HFF-Myc (cell line): Measurements from ENCODE around the gene ROMO1.
"Not testable (repeated sequence)": the region's sequence is repeated elsewhere in the genome, so short reads cannot be mapped to it uniquely, and the experiment has no call there.

Source experiments
- DNase-seq: peaks from one replicate; pipeline ENCODE4 v3.0.0-alpha.2; 2011; ENCODE audit warnings: low read depth; ENCODE audit errors: extremely low read depth
- H3K4me3 ChIP-seq: replicated peaks from 2 replicates; pipeline ENCODE4 v1.5.1; 2011; ENCODE audit warnings: low read depth, mild to moderate bottlenecking, control low read depth, low read length
- TF ChIP-seq, protein P1 (sequence below): IDR thresholded peaks from 2 replicates; pipeline ENCODE4 v1.5.1; 2012; ENCODE audit warnings: mild to moderate bottlenecking, low read depth, low read length, control low read depth; ENCODE audit errors: missing control alignments

ROMO1 gene

DNA sequence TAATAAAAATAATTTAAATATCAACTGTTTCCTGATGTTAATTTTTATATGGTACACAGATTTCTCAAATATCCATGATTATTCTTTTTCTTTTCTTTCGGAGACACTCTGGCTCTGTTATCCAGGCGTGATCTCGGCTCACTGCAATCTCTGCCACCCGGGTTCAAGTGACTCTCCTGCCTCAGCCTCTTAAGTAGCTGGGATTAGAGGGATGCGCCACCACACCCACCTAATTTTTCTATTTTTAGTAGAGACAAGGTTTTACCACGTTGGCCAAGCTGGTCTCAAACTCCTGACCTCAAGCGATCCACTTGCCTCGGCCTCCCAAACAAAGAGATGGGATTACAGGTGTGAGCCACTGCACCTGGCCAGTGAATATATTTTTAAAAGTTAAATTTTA is 20.5 kb downstream of the ROMO1 start:
- no peak for DNase-seq
- TF ChIP-seq, protein P1, sequence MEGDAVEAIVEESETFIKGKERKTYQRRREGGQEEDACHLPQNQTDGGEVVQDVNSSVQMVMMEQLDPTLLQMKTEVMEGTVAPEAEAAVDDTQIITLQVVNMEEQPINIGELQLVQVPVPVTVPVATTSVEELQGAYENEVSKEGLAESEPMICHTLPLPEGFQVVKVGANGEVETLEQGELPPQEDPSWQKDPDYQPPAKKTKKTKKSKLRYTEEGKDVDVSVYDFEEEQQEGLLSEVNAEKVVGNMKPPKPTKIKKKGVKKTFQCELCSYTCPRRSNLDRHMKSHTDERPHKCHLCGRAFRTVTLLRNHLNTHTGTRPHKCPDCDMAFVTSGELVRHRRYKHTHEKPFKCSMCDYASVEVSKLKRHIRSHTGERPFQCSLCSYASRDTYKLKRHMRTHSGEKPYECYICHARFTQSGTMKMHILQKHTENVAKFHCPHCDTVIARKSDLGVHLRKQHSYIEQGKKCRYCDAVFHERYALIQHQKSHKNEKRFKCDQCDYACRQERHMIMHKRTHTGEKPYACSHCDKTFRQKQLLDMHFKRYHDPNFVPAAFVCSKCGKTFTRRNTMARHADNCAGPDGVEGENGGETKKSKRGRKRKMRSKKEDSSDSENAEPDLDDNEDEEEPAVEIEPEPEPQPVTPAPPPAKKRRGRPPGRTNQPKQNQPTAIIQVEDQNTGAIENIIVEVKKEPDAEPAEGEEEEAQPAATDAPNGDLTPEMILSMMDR: no peak
- H3K4me3 ChIP-seq: no peak overlapping the region

- H3K4me3 ChIP-seq: no peak overlapping the region
- TF ChIP-seq, protein P1: no peak
- no peak for DNase-seq
Measured at GRCh38 chr20:35720165-35721123, 21.2 kb downstream of the ROMO1 start.

GRCh38 chr20:35721219-35721618 is 22.0 kb downstream of the ROMO1 start:
- TF ChIP-seq, protein P1: no peak
- no peak overlapping the region for H3K4me3 ChIP-seq
- DNase-seq: no peak

- TF ChIP-seq, protein P1: no peak
Measured at GRCh38 chr20:35721621-35722020, 22.4 kb downstream of the ROMO1 start.

GRCh38 chr20:35723275-35723639 is 24.1 kb downstream of the ROMO1 start:
- not testable (repeated sequence) for H3K4me3 ChIP-seq, DNase-seq

More at GRCh38 chr20:35721621-35722020, 22.4 kb downstream of the ROMO1 start:
- no peak for DNase-seq
- H3K4me3 ChIP-seq: no peak overlapping the region

- H3K4me3 ChIP-seq, DNase-seq: not testable (repeated sequence)
Measured at GRCh38 chr20:35723652-35724320, 24.6 kb downstream of the ROMO1 start.

DNA sequence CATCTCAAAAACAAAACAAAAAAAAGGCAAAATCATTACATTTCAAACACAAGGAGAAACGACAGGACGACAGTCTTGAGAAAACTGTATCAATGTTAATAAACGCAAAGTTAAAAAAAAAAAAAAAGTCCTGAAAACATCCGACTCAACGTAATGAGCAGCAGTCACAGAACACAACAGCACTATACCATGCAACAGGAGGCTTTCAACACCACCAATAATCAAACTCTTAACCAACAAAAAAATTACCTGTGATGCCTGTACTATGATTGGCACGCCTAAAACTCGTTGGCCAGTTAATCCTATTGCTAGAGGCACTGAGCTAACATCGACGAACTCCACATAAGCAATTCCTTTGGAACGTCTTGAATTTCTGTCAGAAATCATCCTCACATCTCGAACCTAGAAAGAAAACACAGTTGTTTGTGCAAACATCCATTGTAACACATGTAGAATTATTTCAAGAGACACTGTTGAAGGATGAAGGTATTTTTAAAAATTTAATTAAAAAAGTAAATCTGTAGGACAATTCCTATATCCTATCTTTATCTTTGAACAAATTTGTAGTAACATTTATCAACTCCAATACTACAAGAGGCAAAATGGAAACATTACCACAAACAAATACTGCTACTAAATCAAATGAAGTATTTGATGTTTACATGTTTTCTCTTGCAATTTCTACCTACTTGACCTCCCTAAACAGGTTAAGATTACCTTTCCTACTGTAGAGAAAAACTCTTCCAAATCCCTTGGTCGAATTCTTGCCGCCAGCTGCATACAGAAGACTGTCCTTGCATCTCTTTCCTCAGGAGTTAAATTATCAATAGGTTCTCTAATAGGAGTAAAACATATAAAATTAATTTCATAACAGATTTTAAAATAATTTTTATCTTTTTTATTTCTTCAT is 25.4 kb downstream of the ROMO1 start:
- no peak overlapping the region for H3K4me3 ChIP-seq
- TF ChIP-seq, protein P1: no peak
- DNase-seq: no peak
